Psoas muscle (tissue), 8 donors: Measurements from ENCODE around the gene NAXE. TPM values are rescaled to one million over a fixed set of nuclear protein-coding genes. Genes with fewer than 3 reads are reported as not detected.

Experiments used
- ATAC-seq, 4 donors: fragments of 200-7000 bp; cut with Tn5 transposase; one replicate each; pipeline ENCODE4 v1.9.1; 2020; ENCODE audit warnings: moderate library complexity in 3 of 4, mild to moderate bottlenecking in 2 of 4
- DNase-seq, 2 donors: peaks; one replicate each; pipeline ENCODE4 v3.0.0-alpha.2; 2020
- H3K27ac ChIP-seq: fragments of 200-600 bp; one replicate; pipeline ENCODE4 v1.8.0; 2022
- H3K27me3 ChIP-seq, 3 donors: fragments of 200-600 bp in 1 of 3; one replicate each; pipeline versions ENCODE4 v1.6.1 to v1.8.0; 2013 to 2022; ENCODE audit warnings: low read length in 2 of 3, mild to moderate bottlenecking in 2 of 3, moderate library complexity in 1 of 3; ENCODE audit not compliant: insufficient read depth in 3 of 3
- H3K36me3 ChIP-seq, 2 donors: fragments of 200-600 bp in 1 of 2; one replicate each; pipeline versions ENCODE4 v1.6.1 to v1.8.0; 2013 to 2022; ENCODE audit warnings: low read depth in 1 of 2, mild to moderate bottlenecking in 1 of 2, moderate library complexity in 1 of 2; ENCODE audit not compliant: insufficient read depth in 1 of 2
- H3K4me1 ChIP-seq: fragments of 200-600 bp; one replicate; pipeline ENCODE4 v1.8.0; 2022
- H3K4me3 ChIP-seq: fragments of 200-600 bp; one replicate; pipeline ENCODE4 v1.8.0; 2022; ENCODE audit warnings: mild to moderate bottlenecking
- H3K9me3 ChIP-seq: fragments of 200-600 bp; one replicate; pipeline ENCODE4 v1.8.0; 2022
- whole genome bisulfite sequencing, 3 donors: extraction: QIAGEN DNeasy Blood & Tissue Kit; methylation state at CpG; one replicate each; pipeline versions ENCODE4 v1.1.6 to v1.1.7; 2013; 5-methylcytosine and 5-hydroxymethylcytosine counted together
- intact Hi-C, 2 donors: fragments of 100-400 bp; cut with DNase I; formaldehyde crosslinking; loops; one replicate each; pipeline versions ENCODE4 v1.11.0 to v1.14.2; 2022
- polyA plus RNA-seq, 3 donors: library from polyadenylated mRNA; stranded (reverse); fragments of 200-250 nt; gene quantifications; one replicate each; pipeline ENCODE4 v1.2.3, GENCODE V29; 2013
- total RNA-seq, 4 donors: library from RNA; stranded (reverse); fragmentation: NEBNext Ultra II Directional in 2 of 4; extraction: Animal tissue kit (Norgen Biotek cat#: 25700) in 2 of 4; gene quantifications; one replicate each; pipeline versions ENCODE4 v1.2.1 to v1.2.4, GENCODE V29; 2021 to 2023
- TF ChIP-seq, protein P1 (sequence below): fragments of 200-600 bp; IDR thresholded peaks from one replicate; pipeline ENCODE4 v1.8.0; 2022; ENCODE audit warnings: antibody characterized with exemption
- donor health status: healthy with polysubstance abuse.
- donor health status: DM: no; HTN: no; CAD: no; lungs with moderate emphysema.
- donor health status: Bipolar disorder and iron deficiency.
- donor health status: healthy.
- donor health status: DM: yes; HTN: yes; CAD: no.
- donor health status: DM: no; HTN: no; CAD: no.
- donor health status: DM: no; HTN: no; CAD: no.
- donor health status: DM: yes; HTN: yes; CAD: no.

Gene NAXE
- total and polyA plus RNA-seq, 7 donors, result 44.3 to 77.5 (median 67.5) TPM

DNA sequence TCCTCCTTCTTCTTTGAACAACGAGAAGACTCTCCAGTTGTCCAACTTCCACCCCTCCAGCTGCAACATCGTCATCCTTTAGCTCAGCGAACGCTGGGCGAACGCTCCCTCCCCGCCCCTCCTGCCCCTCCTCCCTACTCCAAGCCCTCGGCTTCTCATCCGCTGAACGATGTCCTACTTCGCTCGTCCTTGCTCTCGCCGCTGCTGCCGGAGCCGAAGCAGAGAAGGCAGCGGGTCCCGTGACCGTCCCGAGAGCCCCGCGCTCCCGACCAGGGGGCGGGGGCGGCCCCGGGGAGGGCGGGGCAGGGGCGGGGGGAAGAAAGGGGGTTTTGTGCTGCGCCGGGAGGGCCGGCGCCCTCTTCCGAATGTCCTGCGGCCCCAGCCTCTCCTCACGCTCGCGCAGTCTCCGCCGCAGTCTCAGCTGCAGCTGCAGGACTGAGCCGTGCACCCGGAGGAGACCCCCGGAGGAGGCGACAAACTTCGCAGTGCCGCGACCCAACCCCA lies 50.2 kb downstream of the NAXE start, which contains the start of gene BCAN:
TSS of gene BCAN (plus strand) at position 357 of the 504 bp plus-strand sequence. CDS start 3,938 bp downstream, outside the sequence.
- ATAC-seq, result peak in 1 of 4 donors; percentile 52
- H3K4me3 ChIP-seq, result peak within 1 kb of the TSS; percentile 62
- H3K4me1 ChIP-seq, result peaks cover 33% of the 10 kb centered on the region
- no peak within 1 kb of the TSS for H3K27ac ChIP-seq
- intact Hi-C loops, result no loop called here
- peak; percentile 33 to 67 for DNase-seq
- H3K27me3 ChIP-seq, result peaks cover 0 to 50% (median 14%) of the 10 kb centered on the region in 3 donors
- TF ChIP-seq, protein P1, sequence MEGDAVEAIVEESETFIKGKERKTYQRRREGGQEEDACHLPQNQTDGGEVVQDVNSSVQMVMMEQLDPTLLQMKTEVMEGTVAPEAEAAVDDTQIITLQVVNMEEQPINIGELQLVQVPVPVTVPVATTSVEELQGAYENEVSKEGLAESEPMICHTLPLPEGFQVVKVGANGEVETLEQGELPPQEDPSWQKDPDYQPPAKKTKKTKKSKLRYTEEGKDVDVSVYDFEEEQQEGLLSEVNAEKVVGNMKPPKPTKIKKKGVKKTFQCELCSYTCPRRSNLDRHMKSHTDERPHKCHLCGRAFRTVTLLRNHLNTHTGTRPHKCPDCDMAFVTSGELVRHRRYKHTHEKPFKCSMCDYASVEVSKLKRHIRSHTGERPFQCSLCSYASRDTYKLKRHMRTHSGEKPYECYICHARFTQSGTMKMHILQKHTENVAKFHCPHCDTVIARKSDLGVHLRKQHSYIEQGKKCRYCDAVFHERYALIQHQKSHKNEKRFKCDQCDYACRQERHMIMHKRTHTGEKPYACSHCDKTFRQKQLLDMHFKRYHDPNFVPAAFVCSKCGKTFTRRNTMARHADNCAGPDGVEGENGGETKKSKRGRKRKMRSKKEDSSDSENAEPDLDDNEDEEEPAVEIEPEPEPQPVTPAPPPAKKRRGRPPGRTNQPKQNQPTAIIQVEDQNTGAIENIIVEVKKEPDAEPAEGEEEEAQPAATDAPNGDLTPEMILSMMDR, result no peak
- WGBS, 3 donors, result 0 to 1% (median 1%) methylated on average over 28 to 46 of the region's 46 CpGs
- H3K9me3 ChIP-seq, result no peaks in the 10 kb centered on the region
- H3K36me3 ChIP-seq, result no peaks in the 10 kb centered on the region

DNA sequence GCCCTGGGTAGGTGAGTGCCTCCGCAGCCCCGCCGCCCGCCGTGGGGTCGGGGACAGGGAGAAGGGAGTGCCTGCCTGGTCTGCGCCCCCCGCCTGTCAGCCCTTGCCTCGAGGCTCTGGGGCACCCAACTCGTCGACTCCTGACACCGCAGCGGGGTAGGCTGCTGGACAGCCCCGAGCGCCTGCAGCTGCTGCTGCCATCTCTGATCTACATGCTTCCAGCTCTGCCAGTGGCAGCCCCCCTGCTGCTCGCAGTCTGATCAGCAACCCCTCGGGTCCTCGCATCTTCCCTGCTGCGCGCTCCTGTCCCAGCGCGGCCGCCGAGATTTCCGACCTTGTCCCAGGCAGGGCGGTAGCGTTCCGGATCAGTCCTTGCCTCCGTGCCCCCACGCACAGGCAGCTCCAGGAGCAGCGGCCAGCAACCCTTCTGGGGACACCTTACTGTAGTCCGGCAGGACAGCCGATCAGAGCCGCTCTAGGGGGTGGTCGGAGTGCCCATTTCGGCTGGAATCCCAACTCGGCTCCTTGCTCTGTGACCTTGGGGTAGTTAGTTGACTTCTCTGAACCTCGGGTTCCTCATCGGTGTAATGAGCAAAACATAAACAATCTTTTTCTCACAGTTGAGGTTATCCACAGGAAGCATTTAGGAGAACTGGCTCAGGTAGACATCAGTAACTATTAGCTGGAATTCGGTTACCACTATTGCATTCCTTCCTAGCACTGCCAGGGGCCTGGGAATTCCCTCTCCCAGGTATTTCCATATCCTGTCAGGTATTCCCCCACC lies 50.9 kb downstream of the NAXE start:
- Histone ChIP-seq H3K27me3 (peaks cover 0 to 57% (median 15%) of the 10 kb centered on the region in 3 donors), H3K9me3 (no peaks in the 10 kb centered on the region), H3K4me1 (peaks cover 33% of the 10 kb centered on the region), H3K4me3 (peak overlapping the region; percentile 62), H3K27ac (no peak overlapping the region), H3K36me3 (no peaks in the 10 kb centered on the region)
- TF ChIP-seq, protein P1, result no peak
- 15 to 18% (median 17%) methylated on average over 34 to 40 of the region's 40 CpGs for WGBS, 3 donors
- intact Hi-C loops, result no loop called here
- peak in 1 of 4 donors; percentile 33 for ATAC-seq
- peak in 1 of 2 donors; percentile 51 for DNase-seq

GRCh38 chr1:156643049-156643777 lies 51.6 kb downstream of the NAXE start:
- intact Hi-C loops, result no loop called here
- Histone ChIP-seq H3K27me3 (peaks cover 0 to 63% (median 15%) of the 10 kb centered on the region in 3 donors), H3K4me1 (peaks cover 33% of the 10 kb centered on the region), H3K4me3 (no peak overlapping the region), H3K36me3 (no peaks in the 10 kb centered on the region), H3K27ac (no peak overlapping the region), H3K9me3 (no peaks in the 10 kb centered on the region)
- WGBS, 3 donors, result 73 to 78% (median 77%) methylated on average over 6 to 7 of the region's 7 CpGs
- DNase-seq (no peak), ATAC-seq (no peak)
- TF ChIP-seq, protein P1, result no peak

- TF ChIP-seq, protein P1, result no peak
- 78 to 85% (median 81%) methylated on average over 7 of the region's 7 CpGs for WGBS, 3 donors
- DNase-seq, result no peak
- no peak for ATAC-seq
- Histone ChIP-seq H3K27me3 (peaks cover 0 to 68% (median 15%) of the 10 kb centered on the region in 3 donors), H3K27ac (no peak overlapping the region), H3K36me3 (no peaks in the 10 kb centered on the region), H3K9me3 (no peaks in the 10 kb centered on the region), H3K4me3 (no peak overlapping the region), H3K4me1 (peaks cover 30% of the 10 kb centered on the region)
- intact Hi-C loops, result no loop called here
Observed at GRCh38 chr1:156643778-156644092, 52.2 kb downstream of the NAXE start.

Other genes with a start within 250 kb of the NAXE start
- not detected for gene RHBG, start 222.6 kb upstream of the NAXE start, total RNA-seq
- not detected for gene RHBG, start 222.6 kb upstream of the NAXE start, polyA plus RNA-seq
- 100 to 1,000 TPM; 126 to 258 (median 188) TPM for gene MEF2D, start 91.0 kb upstream of the NAXE start, total RNA-seq
- 10 to 100 TPM; 43.1 to 65.3 (median 58.4) TPM for gene MEF2D, start 91.0 kb upstream of the NAXE start, polyA plus RNA-seq
- under 1 TPM; 0.07 to 0.24 (median 0.16) TPM for gene IQGAP3, start 19.2 kb upstream of the NAXE start, total RNA-seq
- under 1 TPM; 0.01 to 0.17 (median 0.04) TPM for gene IQGAP3, start 19.2 kb upstream of the NAXE start, polyA plus RNA-seq
- gene TTC24, start 12.1 kb upstream of the NAXE start, total RNA-seq, result under 1 TPM in 1 of 4 donors, not detected in 3; 0.69 TPM
- under 1 TPM in 2 of 3 donors, not detected in 1; 0.12 to 0.13 TPM for gene TTC24, start 12.1 kb upstream of the NAXE start, polyA plus RNA-seq
- 10 to 100 TPM; 30.6 to 77.5 (median 69.6) TPM for gene GPATCH4, start 9.7 kb downstream of the NAXE start, total RNA-seq
- 100 to 1,000 TPM in 2 of 3 donors, 10 to 100 TPM in 1; 55.0 to 110 (median 103) TPM for gene GPATCH4, start 9.7 kb downstream of the NAXE start, polyA plus RNA-seq
- 1 to 10 TPM in 1 of 4 donors, under 1 TPM in 3; 0.28 to 2.2 (median 0.58) TPM for gene HAPLN2, start 27.6 kb downstream of the NAXE start, total RNA-seq
- gene HAPLN2, start 27.6 kb downstream of the NAXE start, polyA plus RNA-seq, result under 1 TPM; 0.56 to 0.79 (median 0.61) TPM
- gene BCAN, start 50.3 kb downstream of the NAXE start, total RNA-seq, result under 1 TPM in 2 of 4 donors, not detected in 2; 0.27 to 0.36 TPM
- gene BCAN, start 50.3 kb downstream of the NAXE start, polyA plus RNA-seq, result under 1 TPM in 2 of 3 donors, not detected in 1; 0.06 to 0.08 TPM
- gene NES, start 85.6 kb downstream of the NAXE start, total RNA-seq, result 100 to 1,000 TPM in 1 of 4 donors, 10 to 100 TPM in 3; 40.5 to 581 (median 80.2) TPM
- gene NES, start 85.6 kb downstream of the NAXE start, polyA plus RNA-seq, result 10 to 100 TPM; 12.3 to 23.8 (median 17.2) TPM
- 1 to 10 TPM in 2 of 4 donors, under 1 TPM in 1, not detected in 1; 0.71 to 1.7 (median 1.6) TPM for gene CRABP2, start 113.8 kb downstream of the NAXE start, total RNA-seq
- gene CRABP2, start 113.8 kb downstream of the NAXE start, polyA plus RNA-seq, result under 1 TPM; 0.13 to 0.57 (median 0.53) TPM
- 10 to 100 TPM; 18.5 to 32.1 (median 28.5) TPM for gene METTL25B, start 136.7 kb downstream of the NAXE start, total RNA-seq
- 10 to 100 TPM; 22.1 to 31.5 (median 27.0) TPM for gene METTL25B, start 136.7 kb downstream of the NAXE start, polyA plus RNA-seq
- 10 to 100 TPM in 3 of 4 donors, 1 to 10 TPM in 1; 7.4 to 19.8 (median 16.5) TPM for gene ISG20L2, start 137.0 kb downstream of the NAXE start, total RNA-seq
- 10 to 100 TPM in 2 of 3 donors, 1 to 10 TPM in 1; 7.6 to 20.4 (median 20.2) TPM for gene ISG20L2, start 137.0 kb downstream of the NAXE start, polyA plus RNA-seq
- 100 to 1,000 TPM in 2 of 4 donors, 10 to 100 TPM in 2; 86.1 to 137 (median 99.8) TPM for gene MRPL24, start 149.3 kb downstream of the NAXE start, total RNA-seq
- 100 to 1,000 TPM; 140 to 174 (median 146) TPM for gene MRPL24, start 149.3 kb downstream of the NAXE start, polyA plus RNA-seq
- 100 to 1,000 TPM; 164 to 240 (median 208) TPM for gene HDGF, start 159.9 kb downstream of the NAXE start, total RNA-seq
- gene HDGF, start 159.9 kb downstream of the NAXE start, polyA plus RNA-seq, result 100 to 1,000 TPM; 161 to 367 (median 163) TPM
- gene PRCC, start 175.8 kb downstream of the NAXE start, total RNA-seq, result 10 to 100 TPM; 43.7 to 69.3 (median 64.0) TPM
- gene PRCC, start 175.8 kb downstream of the NAXE start, polyA plus RNA-seq, result 100 to 1,000 TPM in 1 of 3 donors, 10 to 100 TPM in 2; 46.8 to 107 (median 72.0) TPM
- under 1 TPM; 0.37 to 0.82 (median 0.60) TPM for gene SH2D2A, start 225.1 kb downstream of the NAXE start, total RNA-seq
- under 1 TPM in 2 of 3 donors, not detected in 1; 0.25 to 0.26 TPM for gene SH2D2A, start 225.1 kb downstream of the NAXE start, polyA plus RNA-seq